Effector memory CD4-positive, alpha-beta T cell (primary cell): Measurements from ENCODE around the gene CPSF4.
"Not testable (repeated sequence)": the region's sequence is repeated elsewhere in the genome, so short reads cannot be mapped to it uniquely, and the experiment has no call there.

Source experiments
- DNase-seq, 3 donors: peaks; one replicate each; pipeline ENCODE4 v3.0.0-alpha.2; 2020
- H3K27ac ChIP-seq: 2 replicates; pipeline ENCODE4 v1.7.0; 2013; ENCODE audit warnings: mild to moderate bottlenecking, low read length, moderate library complexity; ENCODE audit not compliant: insufficient read depth, poor library complexity, severe bottlenecking
- H3K27me3 ChIP-seq: replicated peaks from 2 replicates; pipeline ENCODE4 v1.7.0; 2013; ENCODE audit warnings: mild to moderate bottlenecking, low read length; ENCODE audit not compliant: insufficient read depth, control insufficient read depth, poor library complexity, severe bottlenecking
- H3K36me3 ChIP-seq: 2 replicates; pipeline ENCODE4 v1.7.0; 2013; ENCODE audit warnings: mild to moderate bottlenecking, low read length, moderate library complexity; ENCODE audit not compliant: control insufficient read depth, insufficient read depth
- H3K4me1 ChIP-seq: 2 replicates; pipeline ENCODE4 v1.7.0; 2013; ENCODE audit warnings: low read length, mild to moderate bottlenecking; ENCODE audit not compliant: control insufficient read depth, insufficient read depth, poor library complexity, severe bottlenecking
- H3K4me3 ChIP-seq: 2 replicates; pipeline ENCODE4 v1.7.0; 2013; ENCODE audit warnings: low read length, low read depth, mild to moderate bottlenecking; ENCODE audit not compliant: insufficient read depth, poor library complexity, severe bottlenecking
- H3K9me3 ChIP-seq: 2 replicates; pipeline ENCODE4 v1.7.0; 2013; ENCODE audit warnings: mild to moderate bottlenecking, low read length, moderate library complexity; ENCODE audit not compliant: control insufficient read depth

The CPSF4 gene

GRCh38 chr7:99420986-99421385, 17.8 kb upstream of the CPSF4 start:
- DNase-seq = no peak
- H3K27me3 ChIP-seq = no peaks in the 10 kb centered on the region
- H3K4me1 ChIP-seq = no peaks in the 10 kb centered on the region
- H3K27ac ChIP-seq = no peak overlapping the region
- peaks cover 72% of the 10 kb centered on the region for H3K36me3 ChIP-seq
- no peaks in the 10 kb centered on the region for H3K9me3 ChIP-seq
- H3K4me3 ChIP-seq = no peak overlapping the region

- Histone ChIP-seq H3K4me3 (no peak overlapping the region), H3K27me3 (no peaks in the 10 kb centered on the region), H3K4me1 (no peaks in the 10 kb centered on the region), H3K36me3 (peaks cover 66% of the 10 kb centered on the region), H3K9me3 (no peaks in the 10 kb centered on the region), H3K27ac (no peak overlapping the region)
- DNase-seq = no peak
These were observed 16.6 kb upstream of the CPSF4 start for GRCh38 chr7:99422186-99422585.

DNA sequence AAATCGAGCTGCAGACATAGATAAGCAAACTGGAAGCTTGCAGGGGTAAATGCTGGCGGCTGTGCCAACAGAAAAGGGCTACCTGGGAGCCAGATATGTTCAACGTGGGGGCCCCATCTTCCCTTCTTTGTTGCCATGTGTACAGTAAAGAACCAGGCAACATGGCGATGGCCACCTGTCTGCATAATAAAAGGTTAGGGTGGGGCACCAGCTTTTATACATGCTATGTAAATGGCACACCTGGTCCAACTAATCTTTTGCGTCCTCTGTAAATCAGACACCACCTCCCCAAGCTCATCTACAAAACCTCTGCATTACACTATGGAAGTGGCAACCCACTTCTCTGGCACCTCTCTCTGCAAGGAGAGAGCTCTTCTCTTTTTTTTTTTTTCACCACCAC, 16.1 kb upstream of the CPSF4 start:
- Histone ChIP-seq H3K36me3 (peaks cover 61% of the 10 kb centered on the region), H3K27me3 (no peaks in the 10 kb centered on the region), H3K4me3 (no peak overlapping the region), H3K27ac (no peak overlapping the region), H3K4me1 (no peaks in the 10 kb centered on the region), H3K9me3 (no peaks in the 10 kb centered on the region)
- DNase-seq = no peak

- DNase-seq = no peak
- Histone ChIP-seq H3K27me3 (no peaks in the 10 kb centered on the region), H3K27ac (no peak overlapping the region), H3K36me3 (peaks cover 50% of the 10 kb centered on the region), H3K9me3 (no peaks in the 10 kb centered on the region), H3K4me3 (no peak overlapping the region), H3K4me1 (no peaks in the 10 kb centered on the region)
These were observed 13.6 kb upstream of the CPSF4 start for GRCh38 chr7:99424932-99425730.

GRCh38 chr7:99428972-99429566, 9.7 kb upstream of the CPSF4 start:
- Histone ChIP-seq H3K36me3 (peaks cover 47% of the 10 kb centered on the region), H3K9me3 (no peaks in the 10 kb centered on the region), H3K27ac (no peak overlapping the region), H3K4me3 (no peak overlapping the region), H3K27me3 (no peaks in the 10 kb centered on the region), H3K4me1 (no peaks in the 10 kb centered on the region)
- no peak for DNase-seq

GRCh38 chr7:99429756-99430155, 9.0 kb upstream of the CPSF4 start:
- peaks cover 47% of the 10 kb centered on the region for H3K36me3 ChIP-seq
- no peaks in the 10 kb centered on the region for H3K4me1 ChIP-seq
- no peak for DNase-seq
- no peak overlapping the region for H3K27ac ChIP-seq
- H3K9me3 ChIP-seq = no peaks in the 10 kb centered on the region
- no peak overlapping the region for H3K4me3 ChIP-seq
- H3K27me3 ChIP-seq = no peaks in the 10 kb centered on the region

DNA sequence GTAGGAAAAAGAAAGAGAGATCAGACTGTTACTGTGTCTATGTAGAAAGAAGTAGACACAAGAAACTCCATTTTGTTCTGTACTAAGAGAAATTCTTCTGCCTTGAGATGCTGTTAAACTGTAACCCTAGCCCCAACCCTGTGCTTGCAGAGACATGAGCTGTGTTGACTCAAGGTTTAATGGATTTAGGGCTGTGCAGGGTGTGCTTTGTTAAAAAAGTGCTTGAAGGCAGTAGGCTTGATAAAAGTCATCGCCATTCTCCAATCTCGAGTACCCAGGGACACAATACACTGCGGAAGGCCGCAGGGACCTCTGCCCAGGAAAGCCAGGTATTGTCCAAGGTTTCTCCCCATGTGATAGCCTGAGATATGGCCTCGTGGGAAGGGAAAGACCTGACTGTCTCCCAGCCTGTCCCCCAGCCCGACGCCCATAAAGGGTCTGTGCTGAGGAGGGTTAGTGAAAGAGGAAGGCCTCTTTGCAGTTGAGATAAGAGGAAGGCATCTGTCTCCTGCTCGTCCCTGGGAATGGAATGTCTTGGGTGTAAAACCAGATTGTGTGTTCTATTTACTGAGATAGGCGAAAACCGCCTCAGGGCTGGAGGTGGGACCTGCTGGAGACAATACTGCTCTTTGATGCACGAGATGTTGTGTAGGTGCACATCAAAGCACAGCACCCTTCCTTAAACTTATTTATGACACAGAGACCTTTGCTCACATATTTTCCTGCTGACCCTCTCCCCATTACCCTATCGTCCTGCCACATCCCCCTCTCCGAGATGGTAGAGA, 6.8 kb upstream of the CPSF4 start:
- not testable (repeated sequence) for H3K4me1 ChIP-seq, H3K27ac ChIP-seq, H3K27me3 ChIP-seq, H3K4me3 ChIP-seq, H3K9me3 ChIP-seq, DNase-seq
- peaks cover 40% of the 10 kb centered on the region for H3K36me3 ChIP-seq

- Histone ChIP-seq H3K27me3 (no peaks in the 10 kb centered on the region), H3K4me1 (no peaks in the 10 kb centered on the region), H3K36me3 (peaks cover 40% of the 10 kb centered on the region), H3K27ac (no peak overlapping the region), H3K4me3 (no peak overlapping the region), H3K9me3 (no peaks in the 10 kb centered on the region)
- no peak for DNase-seq
These were observed 5.6 kb upstream of the CPSF4 start for GRCh38 chr7:99433158-99433557.

DNA sequence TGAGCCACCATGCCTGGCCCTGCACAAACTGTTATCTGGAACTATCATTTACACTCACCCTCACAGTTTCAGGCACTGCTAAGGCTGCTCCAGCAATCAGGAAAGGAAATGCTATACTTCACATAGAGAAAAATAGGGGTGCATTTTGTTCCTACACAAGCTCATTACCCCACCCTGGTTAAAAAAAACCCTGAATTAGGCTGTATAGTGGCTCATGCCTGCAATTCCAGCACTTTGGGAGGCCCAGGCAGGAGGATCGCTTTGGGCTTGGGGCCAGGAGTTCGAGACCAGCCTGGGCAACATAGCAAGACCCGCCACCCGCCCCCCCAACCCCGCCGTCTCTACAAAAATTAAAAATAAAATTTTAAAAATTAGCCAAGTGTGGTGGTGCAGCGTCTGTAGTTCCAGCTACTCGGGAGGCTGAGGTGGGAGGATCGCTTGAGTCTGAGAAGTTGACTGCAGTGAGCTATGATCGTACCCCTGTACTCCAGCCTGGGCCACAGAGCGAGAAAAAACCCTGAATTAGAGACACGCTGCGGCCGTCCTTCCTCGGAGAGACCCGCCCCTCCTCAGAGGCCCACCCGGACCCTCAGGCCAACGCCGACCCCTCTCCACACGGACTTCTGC, 684 bp upstream of the CPSF4 start:
- no peak for DNase-seq
- Histone ChIP-seq H3K27me3 (no peaks in the 10 kb centered on the region), H3K4me1 (peaks cover 9% of the 10 kb centered on the region), H3K4me3 (peak overlapping the region; percentile 81), H3K36me3 (peaks cover 16% of the 10 kb centered on the region), H3K27ac (peak overlapping the region; percentile 65), H3K9me3 (no peaks in the 10 kb centered on the region)
